Progenitor cell of endocrine pancreas (in vitro differentiated cells): ENCODE results near the gene ABLIM3. TPM values are rescaled to one million over a fixed set of nuclear protein-coding genes. Genes with fewer than 3 reads are reported as not detected.

Experiments
- DNase-seq: peaks from one replicate; pipeline ENCODE4 v3.0.0; 2021; ENCODE audit warnings: low spot score; ENCODE audit not compliant: unreplicated experiment
- H3K27ac Mint-ChIP-seq: 2 replicates; pipeline ENCODE4 v1.8.0; 2021; ENCODE audit warnings: mild to moderate bottlenecking, moderate library complexity, mixed read lengths
- H3K27me3 Mint-ChIP-seq: 2 replicates; pipeline ENCODE4 v1.8.0; 2021; ENCODE audit warnings: mixed read lengths
- H3K36me3 Mint-ChIP-seq: 2 replicates; pipeline ENCODE4 v1.8.0; 2022; ENCODE audit warnings: mixed read lengths; ENCODE audit not compliant: insufficient read depth
- H3K4me1 Mint-ChIP-seq: 2 replicates; pipeline ENCODE4 v1.8.0; 2021; ENCODE audit warnings: low read depth, mixed read lengths
- H3K4me3 Mint-ChIP-seq: 2 replicates; pipeline ENCODE4 v1.8.0; 2021; ENCODE audit warnings: low read depth, mild to moderate bottlenecking, moderate library complexity, mixed read lengths
- H3K9me3 Mint-ChIP-seq: 2 replicates; pipeline ENCODE4 v1.8.0; 2021; ENCODE audit warnings: low read depth, mixed read lengths
- total RNA-seq: library from RNA; stranded (reverse); gene quantifications from 2 replicates; pipeline ENCODE4 v1.2.1, GENCODE V29; 2021
- TF ChIP-seq, protein P1 (sequence below): fragments of 200-600 bp; sonication (generic); IDR thresholded peaks from one replicate; pipeline ENCODE4 v1.5.0; 2021; ENCODE audit warnings: antibody characterized with exemption, mild to moderate bottlenecking; ENCODE audit not compliant: unreplicated experiment

Gene ABLIM3
- total RNA-seq, 1 donor from 2014 or later = 0.48 TPM

DNA sequence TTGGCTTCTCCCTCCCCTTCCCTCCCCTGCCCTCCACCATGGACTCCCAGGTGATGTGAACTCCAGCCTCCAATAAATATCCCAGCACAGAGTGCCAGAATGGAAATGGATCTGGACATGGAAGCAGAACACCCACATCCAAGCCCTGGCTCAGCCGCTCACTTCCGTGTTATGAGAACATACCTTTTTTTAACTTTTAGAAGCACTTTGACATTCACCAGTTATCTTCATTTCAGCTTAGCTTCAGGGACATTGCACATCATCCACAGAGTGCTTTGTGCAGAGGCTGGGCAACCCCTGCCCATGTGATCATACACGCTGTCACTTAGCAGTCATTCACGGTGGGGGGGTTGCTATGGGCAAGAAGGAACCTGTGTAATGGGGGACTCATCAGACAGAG is 139.5 kb downstream of the ABLIM3 start:
- no peaks in the 10 kb centered on the region for H3K36me3 Mint-ChIP-seq
- H3K27me3 Mint-ChIP-seq = peaks cover 62% of the 10 kb centered on the region
- no peak for DNase-seq
- no peak overlapping the region for H3K4me3 Mint-ChIP-seq
- TF ChIP-seq, protein P1, sequence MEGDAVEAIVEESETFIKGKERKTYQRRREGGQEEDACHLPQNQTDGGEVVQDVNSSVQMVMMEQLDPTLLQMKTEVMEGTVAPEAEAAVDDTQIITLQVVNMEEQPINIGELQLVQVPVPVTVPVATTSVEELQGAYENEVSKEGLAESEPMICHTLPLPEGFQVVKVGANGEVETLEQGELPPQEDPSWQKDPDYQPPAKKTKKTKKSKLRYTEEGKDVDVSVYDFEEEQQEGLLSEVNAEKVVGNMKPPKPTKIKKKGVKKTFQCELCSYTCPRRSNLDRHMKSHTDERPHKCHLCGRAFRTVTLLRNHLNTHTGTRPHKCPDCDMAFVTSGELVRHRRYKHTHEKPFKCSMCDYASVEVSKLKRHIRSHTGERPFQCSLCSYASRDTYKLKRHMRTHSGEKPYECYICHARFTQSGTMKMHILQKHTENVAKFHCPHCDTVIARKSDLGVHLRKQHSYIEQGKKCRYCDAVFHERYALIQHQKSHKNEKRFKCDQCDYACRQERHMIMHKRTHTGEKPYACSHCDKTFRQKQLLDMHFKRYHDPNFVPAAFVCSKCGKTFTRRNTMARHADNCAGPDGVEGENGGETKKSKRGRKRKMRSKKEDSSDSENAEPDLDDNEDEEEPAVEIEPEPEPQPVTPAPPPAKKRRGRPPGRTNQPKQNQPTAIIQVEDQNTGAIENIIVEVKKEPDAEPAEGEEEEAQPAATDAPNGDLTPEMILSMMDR = no peak
- no peaks in the 10 kb centered on the region for H3K9me3 Mint-ChIP-seq
- H3K4me1 Mint-ChIP-seq = no peaks in the 10 kb centered on the region
- no peak overlapping the region for H3K27ac Mint-ChIP-seq

DNA sequence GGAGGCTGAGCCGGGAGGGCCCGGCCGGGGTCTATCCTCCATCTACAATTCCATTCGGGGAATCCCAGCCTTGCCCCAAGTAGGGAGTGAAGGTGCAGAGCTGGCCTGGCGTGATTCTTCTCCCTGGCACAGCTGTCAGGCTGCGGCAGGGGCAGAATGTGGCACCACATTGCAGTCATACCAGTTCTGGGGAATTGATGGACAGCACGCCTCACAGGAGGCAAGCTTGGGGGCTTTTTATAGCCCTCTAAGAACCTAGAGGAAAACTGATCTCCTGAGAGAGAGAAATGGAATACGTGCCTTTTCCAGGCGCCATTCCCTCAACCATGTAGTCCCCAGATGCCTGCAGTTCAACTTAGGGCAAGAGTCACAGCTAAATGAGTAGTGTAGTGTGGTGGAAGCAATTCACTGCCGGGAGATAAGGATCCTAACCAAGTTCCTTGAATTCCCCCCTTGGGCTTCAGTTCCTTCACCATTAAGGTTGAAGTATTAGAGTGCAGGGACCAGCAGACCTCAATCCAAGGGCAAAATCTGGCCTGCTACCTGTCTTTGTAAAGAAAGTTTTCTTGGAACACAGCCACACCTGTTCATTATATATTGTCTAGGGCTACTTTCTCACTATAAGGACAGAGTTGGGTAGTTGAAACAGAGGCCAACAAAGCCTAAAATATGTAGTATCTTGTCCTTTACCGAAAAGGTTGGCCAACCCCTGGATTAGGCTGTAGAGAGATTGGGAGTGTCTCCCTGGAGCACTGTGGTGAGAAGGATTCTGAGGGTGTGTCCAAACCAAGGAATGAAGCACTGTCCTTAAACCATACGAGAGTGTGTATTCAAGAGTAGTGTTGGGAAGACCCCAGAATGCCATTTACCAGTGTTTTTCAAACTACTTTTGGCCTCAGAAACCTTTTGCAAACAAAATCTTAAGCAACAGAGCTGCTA is 141.0 kb downstream of the ABLIM3 start:
- no peak overlapping the region for H3K27ac Mint-ChIP-seq
- no peak overlapping the region for H3K4me3 Mint-ChIP-seq
- peaks cover 54% of the 10 kb centered on the region for H3K27me3 Mint-ChIP-seq
- no peaks in the 10 kb centered on the region for H3K9me3 Mint-ChIP-seq
- H3K4me1 Mint-ChIP-seq = no peaks in the 10 kb centered on the region
- H3K36me3 Mint-ChIP-seq = no peaks in the 10 kb centered on the region
- TF ChIP-seq, protein P1 = no peak
- DNase-seq = no peak

DNA sequence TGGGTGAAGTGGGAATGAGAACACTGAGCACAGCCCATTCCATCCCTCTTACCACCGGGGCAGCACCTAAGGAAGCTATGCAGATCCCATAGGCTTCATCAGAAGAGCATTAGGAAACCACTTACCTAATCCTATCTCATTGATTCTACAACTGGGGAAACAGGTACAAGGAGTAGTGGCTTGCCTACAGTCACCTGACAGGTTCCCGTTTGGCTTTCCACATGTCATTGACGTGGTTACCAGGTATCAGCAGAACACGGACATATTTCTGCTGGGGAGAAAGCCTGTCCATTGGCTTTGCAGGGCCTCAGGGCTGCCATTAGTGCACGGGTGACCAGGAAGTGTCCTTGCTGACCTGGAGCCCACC is 141.7 kb downstream of the ABLIM3 start:
- H3K27me3 Mint-ChIP-seq = peaks cover 49% of the 10 kb centered on the region
- H3K9me3 Mint-ChIP-seq = no peaks in the 10 kb centered on the region
- no peak overlapping the region for H3K27ac Mint-ChIP-seq
- H3K4me3 Mint-ChIP-seq = no peak overlapping the region
- no peak for DNase-seq
- H3K36me3 Mint-ChIP-seq = no peaks in the 10 kb centered on the region
- TF ChIP-seq, protein P1 = no peak
- no peaks in the 10 kb centered on the region for H3K4me1 Mint-ChIP-seq

DNA sequence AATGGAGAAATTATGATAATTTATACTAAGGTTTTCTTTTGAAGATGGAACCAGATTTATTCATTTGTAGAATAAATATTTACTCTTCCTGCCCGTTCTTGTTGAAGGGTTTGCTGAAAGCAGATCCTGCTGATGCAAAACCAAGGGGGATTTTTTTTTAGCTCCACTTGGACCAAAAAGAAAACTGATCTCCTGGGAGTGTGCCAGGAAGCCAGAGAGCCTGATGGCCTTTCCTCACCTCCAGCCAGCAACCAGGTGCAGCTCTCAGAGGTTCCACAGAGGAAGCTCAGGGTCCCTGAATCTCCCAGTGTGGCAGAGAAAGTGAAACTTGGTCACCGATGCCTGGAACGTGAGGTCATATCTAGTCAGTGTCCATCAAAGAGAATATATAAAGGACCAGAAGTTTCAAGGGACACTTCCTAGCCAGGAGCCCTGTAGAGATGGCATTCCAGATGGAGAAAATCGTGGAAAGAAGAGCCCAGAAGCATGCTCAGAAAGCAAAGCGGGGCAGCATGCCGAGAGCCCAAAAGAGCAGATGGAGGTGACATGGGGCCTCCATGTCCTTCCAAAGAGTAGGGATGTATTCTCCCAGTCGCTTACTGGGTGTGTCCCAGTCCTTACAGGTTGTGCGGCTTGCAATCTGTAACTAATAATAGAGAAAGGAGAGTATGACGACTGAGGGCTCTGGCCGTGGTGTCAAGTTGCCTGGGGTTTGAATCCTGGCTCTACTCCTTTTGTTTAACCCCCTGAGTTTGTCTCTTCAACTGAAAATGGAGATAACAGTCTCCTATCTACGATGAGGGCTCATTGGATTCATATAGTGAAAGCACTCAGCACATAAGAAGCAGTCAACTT is 142.6 kb downstream of the ABLIM3 start:
- H3K9me3 Mint-ChIP-seq = no peaks in the 10 kb centered on the region
- TF ChIP-seq, protein P1 = no peak

DNA sequence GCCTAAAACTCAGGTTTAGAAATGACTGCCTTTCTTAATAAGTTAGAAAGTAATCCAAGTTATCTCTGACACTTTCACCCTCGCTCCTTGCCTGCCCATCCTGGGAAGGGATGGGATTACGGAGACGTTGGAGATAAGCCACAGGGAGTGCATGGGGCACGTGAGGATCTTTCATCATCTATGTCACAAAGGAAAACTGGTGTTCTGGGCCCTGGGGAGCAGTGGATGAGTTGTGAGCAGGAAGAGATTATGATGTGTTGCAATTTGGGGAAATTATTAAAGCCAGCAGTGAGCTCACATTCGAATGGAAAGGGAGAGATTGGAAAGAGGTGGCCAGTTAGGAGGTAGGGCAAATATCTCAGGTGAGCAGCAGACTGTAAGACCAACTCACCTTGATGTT is 143.2 kb downstream of the ABLIM3 start:
- Mint-ChIP-seq H3K9me3 (no peaks in the 10 kb centered on the region), H3K4me1 (peaks cover 2% of the 10 kb centered on the region), H3K4me3 (no peak overlapping the region), H3K27me3 (peaks cover 43% of the 10 kb centered on the region), H3K27ac (no peak overlapping the region), H3K36me3 (no peaks in the 10 kb centered on the region)
- DNase-seq = no peak
- TF ChIP-seq, protein P1 = no peak

More for the DNA sequence above, 142.6 kb downstream of the ABLIM3 start:
- H3K27ac Mint-ChIP-seq = no peak overlapping the region
- H3K36me3 Mint-ChIP-seq = no peaks in the 10 kb centered on the region
- peaks cover 41% of the 10 kb centered on the region for H3K27me3 Mint-ChIP-seq
- no peak for DNase-seq
- H3K4me1 Mint-ChIP-seq = no peaks in the 10 kb centered on the region
- no peak overlapping the region for H3K4me3 Mint-ChIP-seq
